Stomach (tissue), 4 donors: ENCODE results near the gene SPEM3.

ENCODE experiments used
- CTCF ChIP-seq, 7 experiments: fragments of 450-650 bp in 4 of 7; fragments of 200-600 bp in 3 of 7; sonication (generic) in 3 of 7; IDR thresholded peaks; one replicate each; pipeline ENCODE4 v1.5.1; 2016 to 2019; ENCODE audit warnings: antibody characterized with exemption in 7 of 7, control low read depth in 2 of 7, mild to moderate bottlenecking in 1 of 7
- POLR2A ChIP-seq, 4 donors: fragments of 450-650 bp; IDR thresholded peaks; one replicate each; pipeline ENCODE4 v1.6.1; 2016; ENCODE audit warnings: antibody characterized with exemption in 4 of 4, control low read depth in 2 of 4, mild to moderate bottlenecking in 1 of 4, moderate library complexity in 1 of 4
- POLR2AphosphoS5 ChIP-seq, 3 donors: sonication (generic); formaldehyde crosslinking; IDR thresholded peaks; one replicate each; pipeline ENCODE4 v1.6.1; 2016; ENCODE audit warnings: antibody characterized with exemption in 3 of 3

GRCh38 chr17:7394452-7395191 lies 34.0 kb upstream of the SPEM3 start, which contains the start of gene PLSCR3:
- TF ChIP-seq CTCF (IDR thresholded peaks at IDR 0.05) (peak in 4 of 7 experiments; percentile 5 to 62 (median 36)), POLR2A (IDR thresholded peaks at IDR 0.05) (peak in 1 of 4 donors; percentile 28), POLR2AphosphoS5 (IDR thresholded peaks at IDR 0.05) (peak; percentile 40 to 87 (median 85))
